PC-3 (cell line): ENCODE data around the gene CCNG2.

Source experiments
- EZH2 ChIP-seq: fragments of 300-600 bp; sonication (generic); IDR thresholded peaks from one replicate; pipeline ENCODE4 v1.6.1; 2017; ENCODE audit warnings: antibody characterized with exemption, mild to moderate bottlenecking, low read length; ENCODE audit not compliant: unreplicated experiment
- EZH2phosphoT487 ChIP-seq: fragments of 300-600 bp; sonication (generic); IDR thresholded peaks from 2 replicates; pipeline ENCODE4 v1.6.1; 2018; ENCODE audit warnings: mild to moderate bottlenecking, antibody characterized with exemption, low read length, borderline replicate concordance
- TF ChIP-seq, protein P1 (sequence below): fragments of 300-600 bp; sonication (generic); conservative IDR thresholded peaks from 2 replicates; pipeline ENCODE4 v1.5.1; 2017; ENCODE audit warnings: antibody characterized with exemption, low read depth, mild to moderate bottlenecking, low read length

DNA sequence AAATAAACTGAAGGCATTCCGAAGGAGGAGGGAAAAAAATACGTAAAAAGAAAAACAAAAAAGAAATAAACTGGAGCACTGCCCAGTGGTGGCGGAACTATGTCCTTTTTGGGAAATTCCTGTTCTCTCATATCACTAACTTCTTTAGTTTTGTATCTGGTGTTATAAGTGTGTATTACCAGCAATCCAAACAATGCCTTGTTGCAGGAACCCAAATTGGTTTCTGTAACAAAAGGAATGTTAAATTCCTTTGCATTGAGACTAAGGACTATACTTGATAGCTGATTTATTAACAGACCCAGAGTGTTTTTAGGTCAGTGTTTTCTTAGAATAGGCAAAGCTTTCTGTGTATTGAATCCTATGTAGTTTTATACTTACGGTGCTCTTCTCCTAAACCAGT lies 6.6 kb downstream of the CCNG2 start:
- no peak for TF ChIP-seq EZH2phosphoT487
- TF ChIP-seq, protein P1, sequence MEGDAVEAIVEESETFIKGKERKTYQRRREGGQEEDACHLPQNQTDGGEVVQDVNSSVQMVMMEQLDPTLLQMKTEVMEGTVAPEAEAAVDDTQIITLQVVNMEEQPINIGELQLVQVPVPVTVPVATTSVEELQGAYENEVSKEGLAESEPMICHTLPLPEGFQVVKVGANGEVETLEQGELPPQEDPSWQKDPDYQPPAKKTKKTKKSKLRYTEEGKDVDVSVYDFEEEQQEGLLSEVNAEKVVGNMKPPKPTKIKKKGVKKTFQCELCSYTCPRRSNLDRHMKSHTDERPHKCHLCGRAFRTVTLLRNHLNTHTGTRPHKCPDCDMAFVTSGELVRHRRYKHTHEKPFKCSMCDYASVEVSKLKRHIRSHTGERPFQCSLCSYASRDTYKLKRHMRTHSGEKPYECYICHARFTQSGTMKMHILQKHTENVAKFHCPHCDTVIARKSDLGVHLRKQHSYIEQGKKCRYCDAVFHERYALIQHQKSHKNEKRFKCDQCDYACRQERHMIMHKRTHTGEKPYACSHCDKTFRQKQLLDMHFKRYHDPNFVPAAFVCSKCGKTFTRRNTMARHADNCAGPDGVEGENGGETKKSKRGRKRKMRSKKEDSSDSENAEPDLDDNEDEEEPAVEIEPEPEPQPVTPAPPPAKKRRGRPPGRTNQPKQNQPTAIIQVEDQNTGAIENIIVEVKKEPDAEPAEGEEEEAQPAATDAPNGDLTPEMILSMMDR = no peak
- no peak for TF ChIP-seq EZH2
